Activated gamma-delta T cell treated with Interleukin-2 at 50 U/mL for 16 hours (primary cell): ENCODE results near the gene SYNE1.

Source experiments
- DNase-seq: peaks from one replicate; pipeline ENCODE4 v3.0.0-alpha.2; 2020

Gene SYNE1

DNA sequence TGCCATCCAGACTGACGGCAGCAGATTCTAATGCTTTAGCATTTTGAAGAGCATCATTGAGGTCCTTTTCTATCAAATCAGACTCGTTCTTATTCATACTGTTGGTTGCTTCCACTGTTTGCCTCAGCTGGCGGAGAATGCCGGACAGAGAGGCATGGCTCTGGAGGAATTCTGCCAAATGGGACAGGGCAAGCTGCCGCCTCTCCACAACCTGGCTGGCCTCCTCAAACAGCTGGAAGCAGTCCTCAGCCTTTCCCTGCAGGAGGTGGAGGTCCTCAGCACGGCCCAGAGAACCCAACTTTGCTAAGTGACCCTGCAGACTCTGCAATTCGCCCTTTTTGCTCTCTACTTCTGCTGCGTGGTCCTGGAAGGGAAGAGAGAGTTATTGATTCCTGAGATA, 220.5 kb downstream of the SYNE1 start:
- no peak for DNase-seq

DNA sequence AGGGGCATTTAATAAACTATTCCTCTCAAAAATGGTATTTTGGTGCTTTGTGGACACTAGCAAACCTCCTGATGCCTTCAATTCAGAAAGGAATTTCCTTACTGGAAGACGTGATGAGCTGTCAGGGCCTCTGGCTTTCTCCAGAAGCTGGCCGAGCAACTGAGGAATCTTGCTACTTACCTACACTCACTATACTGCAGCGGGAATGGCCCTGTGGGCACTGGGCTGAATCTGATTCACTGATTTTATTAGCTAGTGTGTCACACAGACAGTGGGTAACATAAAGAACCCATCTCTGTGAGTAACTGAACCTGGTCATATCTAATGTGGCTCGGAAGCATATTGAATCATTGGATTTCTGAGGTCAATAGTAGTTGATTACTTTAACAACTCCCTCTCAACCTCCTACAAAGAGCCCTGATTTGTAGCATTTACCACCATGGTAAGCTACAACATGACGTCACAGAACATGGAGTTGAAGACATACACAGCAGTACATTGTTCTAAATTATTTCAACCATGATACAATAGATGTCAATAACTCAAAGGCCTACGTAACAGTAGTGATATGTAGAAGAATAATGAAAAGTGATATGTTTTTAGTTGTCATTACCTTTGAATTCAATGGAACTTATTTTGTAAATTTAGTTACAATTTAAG, 232.1 kb downstream of the SYNE1 start:
- DNase-seq = no peak

DNA sequence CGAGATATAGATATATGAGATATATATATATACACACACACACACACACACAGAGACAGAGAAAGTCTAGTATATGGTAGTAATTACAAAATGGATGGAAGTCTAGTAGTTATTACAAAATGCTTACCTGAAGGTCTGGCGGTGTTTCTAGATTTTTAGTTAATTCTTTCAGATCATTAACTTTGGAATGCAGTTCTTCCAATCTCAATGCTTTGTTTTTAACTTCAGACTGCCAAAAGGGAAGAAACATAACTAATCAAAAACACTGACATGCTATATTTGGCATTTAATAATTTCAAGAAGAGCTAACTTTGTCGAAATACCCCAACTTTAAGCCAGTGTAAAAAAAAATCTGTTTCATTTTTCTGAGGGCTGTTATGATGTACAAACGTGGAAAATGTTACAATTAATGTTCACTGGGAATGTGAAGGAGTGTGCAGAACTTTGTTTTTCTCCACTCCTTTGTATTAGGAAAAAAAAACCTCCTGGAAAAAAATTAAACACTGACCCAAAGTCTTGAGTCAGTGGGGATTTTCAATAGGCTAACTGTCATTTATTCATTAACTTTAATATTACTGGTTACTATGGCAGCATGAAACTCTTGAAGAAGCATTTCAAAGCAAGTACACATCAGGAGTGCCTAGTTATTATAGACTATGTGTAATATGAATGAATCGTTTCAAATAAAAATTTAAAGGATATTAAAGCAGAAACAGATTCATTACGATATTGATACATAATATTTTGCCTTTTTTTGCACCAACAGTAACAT, 232.9 kb downstream of the SYNE1 start:
- no peak for DNase-seq

DNA sequence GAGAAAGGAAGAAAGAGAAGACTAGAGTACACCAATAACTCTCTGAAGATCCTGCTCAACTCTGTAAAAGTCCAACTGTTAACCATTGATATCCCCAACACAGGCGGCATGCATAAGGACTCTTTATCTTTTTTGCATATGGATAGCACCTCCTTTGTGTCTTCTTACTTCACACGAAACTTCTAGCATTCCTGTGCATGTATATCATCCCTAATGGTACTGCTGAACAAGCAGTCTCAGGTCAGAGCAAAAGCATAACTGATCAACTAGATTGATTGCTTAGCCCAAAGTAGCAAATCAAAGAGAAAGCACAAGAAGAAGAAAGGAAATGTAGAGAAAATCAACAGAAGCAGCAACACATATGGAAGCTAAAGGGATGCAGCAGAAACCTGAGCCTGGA, 234.4 kb downstream of the SYNE1 start:
- no peak for DNase-seq

DNA sequence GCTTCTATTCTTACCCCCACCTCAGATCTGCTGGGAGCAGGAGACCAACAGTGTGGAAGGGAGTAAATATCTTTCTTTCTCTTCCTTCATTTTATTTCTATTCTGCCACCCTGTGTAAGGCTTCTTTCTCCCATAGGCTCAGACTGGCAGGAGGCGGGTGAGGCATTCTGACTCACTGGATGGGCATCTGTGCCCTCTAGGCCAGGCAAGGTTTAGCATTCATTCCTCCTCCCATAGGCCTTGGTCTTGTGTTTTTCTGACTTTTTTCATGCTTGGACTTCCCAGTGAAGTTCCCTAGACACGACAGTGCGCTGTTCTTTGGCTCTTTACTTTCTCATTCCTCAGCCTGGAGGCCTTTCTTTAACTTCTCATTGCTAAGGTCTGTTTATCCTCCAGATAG, 235.2 kb downstream of the SYNE1 start:
- no peak for DNase-seq

DNA sequence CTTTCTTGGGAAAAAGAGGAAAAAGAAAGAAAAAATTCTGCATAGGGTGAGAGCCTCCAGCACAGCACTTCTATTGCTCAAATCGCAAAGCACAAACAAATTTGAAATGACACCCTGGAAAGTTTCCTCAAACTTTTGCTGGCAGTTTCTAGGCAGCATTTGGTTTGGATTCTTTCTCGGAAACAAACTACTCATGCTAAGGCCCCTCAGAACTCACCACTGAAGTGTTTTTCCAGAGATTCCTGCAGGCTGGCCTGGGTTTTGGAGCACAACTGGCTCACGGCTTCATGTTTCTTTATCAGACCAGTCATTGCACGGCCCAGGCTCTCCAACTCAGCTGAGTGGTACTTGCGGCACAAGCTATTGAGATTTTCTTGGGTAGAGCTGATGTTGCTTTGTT, 237.8 kb downstream of the SYNE1 start:
- DNase-seq = no peak

DNA sequence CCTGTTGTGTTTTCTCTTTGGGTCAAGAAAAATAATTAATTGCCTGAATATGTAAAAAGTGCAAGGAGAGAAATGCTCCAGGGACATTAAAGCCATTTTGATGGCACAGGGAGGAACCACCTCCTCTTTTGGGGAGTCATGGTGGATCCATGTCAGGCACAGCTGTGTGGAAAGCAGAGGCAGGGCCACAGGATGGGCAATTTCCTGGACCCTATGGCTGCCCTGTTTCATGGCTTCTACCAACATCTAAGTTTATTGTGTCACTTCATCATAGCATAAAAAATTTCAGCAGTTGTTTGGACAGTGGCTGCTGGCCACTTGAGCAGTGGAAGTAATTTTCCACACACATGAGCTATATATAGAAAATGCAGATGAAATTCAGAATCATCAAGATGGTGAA, 238.2 kb downstream of the SYNE1 start:
- DNase-seq = no peak

DNA sequence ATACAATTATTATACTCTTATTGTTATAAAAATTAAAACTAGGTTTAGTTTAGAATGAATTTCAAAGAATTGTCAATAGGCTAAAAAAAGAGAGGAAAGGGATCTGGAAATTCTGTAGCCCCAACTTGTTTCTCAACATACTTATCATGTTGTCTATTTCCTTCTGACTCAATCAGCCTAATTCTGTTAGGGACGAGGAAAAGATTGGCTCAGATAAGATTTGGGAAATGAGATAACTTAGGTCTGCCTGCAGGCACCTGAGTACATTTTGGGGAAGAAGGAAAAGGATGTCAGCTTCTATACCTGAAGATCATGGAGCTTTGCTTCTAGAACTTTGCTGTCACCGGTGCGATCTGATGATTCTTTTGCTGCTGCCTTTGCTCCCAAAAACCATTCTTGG, 238.8 kb downstream of the SYNE1 start:
- DNase-seq = no peak

DNA sequence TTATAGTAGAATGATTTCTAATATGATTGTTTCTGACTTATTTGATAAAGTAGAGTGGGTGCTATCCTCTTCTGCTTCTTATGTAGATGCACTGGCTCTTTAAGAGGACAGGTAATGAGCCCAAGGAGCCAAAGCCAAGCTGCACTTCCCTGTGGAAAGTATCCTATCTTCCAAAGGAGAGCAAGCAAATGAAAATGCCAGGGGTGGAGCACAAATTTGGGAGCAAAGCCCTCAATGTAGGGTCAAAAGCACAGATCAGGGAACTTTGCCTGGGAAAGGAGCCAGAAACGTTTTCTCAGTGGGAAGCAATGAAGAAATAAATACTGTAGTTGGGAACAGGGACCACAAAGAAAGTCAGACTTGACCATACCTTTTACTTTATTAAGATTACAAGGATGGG, 242.9 kb downstream of the SYNE1 start:
- no peak for DNase-seq

DNA sequence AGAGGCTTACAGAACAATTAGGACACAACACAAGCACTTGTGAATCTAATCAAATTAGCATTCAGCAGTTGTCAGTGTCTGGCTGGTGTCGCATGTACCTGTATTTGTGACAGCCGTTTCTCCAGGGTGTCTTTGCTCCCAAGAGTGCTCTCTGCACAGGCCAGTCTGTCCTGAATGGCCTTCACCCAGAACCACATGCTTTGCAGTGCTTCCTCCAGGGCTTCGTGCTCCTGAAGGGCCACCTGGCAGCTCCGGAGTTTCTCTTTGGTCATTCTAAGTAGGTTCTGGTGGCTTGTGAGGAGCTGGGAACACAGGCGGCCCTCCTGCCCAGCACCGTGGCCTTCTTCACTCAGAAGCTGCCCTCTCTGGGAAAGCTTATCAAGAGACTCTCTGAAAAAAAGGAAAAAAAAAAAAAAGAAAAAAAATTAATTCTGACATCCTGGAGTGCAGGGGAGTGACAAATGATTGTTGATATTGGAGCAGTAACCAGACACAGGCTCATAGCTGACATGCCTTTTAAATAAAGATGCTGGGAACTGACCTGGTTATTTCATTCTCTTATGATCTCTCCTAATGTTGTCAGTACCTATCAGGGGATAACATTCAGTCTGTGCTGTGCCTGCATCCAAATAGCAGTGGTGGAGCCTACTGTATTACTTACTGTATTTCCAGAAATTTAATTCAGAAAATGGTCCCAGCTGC, 245.8 kb downstream of the SYNE1 start:
- DNase-seq = no peak

DNA sequence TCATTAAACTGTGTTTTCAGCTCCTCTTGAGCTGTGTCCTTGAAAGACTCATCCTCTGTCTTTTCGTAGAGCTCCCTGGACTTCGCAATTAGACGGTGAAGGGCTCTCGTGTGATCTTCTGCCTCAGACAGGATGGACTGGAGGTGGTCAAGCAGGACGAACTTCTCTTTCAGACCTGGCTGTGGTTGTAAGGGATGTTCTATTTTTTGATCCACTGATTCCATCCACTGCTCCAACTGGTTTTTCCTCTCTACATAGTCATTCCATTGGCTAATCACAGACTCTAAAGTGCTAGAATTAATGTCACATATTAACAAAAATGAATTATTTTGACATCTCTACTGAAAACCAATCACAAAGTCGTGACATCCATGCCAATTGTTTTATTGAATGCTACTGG, 250.1 kb downstream of the SYNE1 start:
- no peak for DNase-seq

DNA sequence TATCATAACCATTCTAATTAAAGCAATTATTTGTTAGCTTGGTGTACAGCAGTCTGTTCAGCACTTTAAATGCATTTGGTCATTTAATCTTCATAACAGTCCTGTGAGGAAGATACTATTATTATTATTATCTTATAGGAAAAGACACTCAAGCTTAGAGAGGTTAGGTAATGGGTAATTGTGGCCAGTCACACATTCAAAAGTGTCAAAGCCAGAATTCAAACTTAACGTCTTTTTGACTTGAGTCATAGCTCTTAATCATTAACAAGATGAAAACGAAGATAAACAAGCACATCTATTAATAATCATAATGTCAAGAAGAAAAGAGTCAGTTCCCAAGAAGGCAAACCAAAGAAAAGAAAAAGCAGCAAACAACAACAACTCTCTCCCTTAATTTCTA, 251.0 kb downstream of the SYNE1 start:
- DNase-seq = no peak

DNA sequence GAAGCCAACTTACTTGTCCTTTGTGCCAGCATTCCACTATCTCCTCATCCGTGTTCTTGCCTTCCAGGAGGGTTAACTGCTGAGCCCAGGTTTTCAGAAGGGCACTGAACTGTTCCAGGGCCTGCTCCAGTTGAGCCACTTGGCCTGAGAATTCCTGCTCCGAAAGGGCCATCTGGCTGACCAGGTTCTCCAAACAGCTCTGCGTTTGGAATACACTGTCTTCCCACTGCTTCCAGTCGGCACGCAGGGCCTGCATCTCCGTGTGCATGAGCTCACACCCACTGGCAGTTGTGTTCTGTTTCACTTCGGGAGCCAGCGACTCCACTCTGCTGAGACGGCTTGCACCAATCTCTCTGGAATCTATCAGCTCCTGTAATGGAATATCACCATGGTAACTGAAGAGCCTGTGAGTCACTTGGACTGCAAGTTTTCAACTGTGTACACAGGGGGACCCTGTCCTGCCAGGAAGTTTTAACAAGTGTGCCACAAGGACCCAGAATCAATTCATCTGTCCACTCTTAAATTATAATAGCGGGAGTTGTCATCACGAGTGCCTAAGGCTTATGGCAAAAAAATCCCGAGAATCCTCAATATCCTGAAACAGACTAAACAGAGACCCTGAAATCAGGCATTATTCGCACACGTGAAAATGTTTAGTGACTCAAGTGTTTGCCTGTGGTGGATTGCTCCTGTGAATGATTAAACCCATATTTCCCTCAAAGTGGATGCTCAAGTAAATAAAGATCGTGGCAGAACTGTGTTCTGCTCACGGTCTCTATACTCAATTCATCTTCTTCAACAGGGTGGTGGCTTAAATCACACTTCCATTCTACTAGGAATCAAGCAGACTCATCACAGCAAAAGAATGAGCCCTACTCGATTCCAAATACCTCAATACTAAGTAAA, 255.9 kb downstream of the SYNE1 start:
- no peak for DNase-seq

DNA sequence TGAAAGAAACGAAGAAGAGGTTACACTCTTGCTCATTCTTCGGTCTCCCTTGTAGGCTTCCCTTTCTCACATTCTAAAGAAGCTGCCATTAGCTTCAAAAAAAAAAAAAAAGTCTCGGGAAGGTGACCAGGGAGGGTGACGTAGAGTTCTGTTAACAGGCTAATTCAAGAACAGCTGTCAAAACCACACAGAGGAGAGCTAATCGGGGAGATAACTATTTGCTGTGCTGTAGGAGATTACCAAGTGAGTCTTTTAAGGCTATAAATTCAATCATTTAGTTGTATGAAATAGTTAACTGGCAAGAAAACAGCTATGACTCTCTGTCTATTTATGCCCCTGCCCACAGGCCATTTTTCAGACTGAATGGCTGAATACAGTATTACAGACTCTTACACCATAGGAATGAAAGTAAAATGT, 256.8 kb downstream of the SYNE1 start:
- DNase-seq = no peak

DNA sequence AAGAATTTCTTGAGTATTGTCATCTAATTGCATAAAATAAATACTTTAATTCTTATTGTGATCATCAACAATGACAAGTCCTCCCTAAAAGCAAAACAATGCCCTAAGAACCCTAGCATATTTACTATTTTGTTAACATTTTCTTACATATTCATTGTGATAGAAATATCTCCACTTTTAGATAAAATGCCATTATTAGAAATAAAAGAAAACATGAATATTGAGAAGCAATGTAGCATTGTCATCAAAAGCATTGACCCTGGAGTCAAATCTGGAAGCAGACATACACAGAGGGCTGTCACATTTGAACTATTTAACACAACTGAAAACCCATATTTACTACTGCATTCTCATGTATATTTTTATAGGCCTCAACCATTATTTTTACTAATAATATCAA, 257.7 kb downstream of the SYNE1 start:
- no peak for DNase-seq

DNA sequence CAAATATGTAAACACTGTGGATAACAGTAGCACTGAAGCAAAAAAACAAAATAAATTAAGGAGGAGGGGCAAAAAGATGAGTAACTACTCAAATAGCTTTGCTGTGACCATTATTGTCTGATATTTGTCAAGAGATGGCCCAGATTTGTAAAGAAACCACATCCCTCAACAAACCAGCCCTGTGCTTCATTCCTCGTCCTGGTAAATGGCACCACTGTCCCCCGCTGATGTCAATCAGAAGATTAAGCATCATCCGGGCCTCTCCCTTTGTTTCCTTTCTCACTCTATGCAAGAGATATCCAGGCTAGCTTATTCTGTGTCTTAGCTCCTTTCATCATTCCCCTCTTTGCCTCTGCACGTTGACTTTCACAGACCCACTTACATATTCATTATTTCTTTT, 259.0 kb downstream of the SYNE1 start:
- no peak for DNase-seq

DNA sequence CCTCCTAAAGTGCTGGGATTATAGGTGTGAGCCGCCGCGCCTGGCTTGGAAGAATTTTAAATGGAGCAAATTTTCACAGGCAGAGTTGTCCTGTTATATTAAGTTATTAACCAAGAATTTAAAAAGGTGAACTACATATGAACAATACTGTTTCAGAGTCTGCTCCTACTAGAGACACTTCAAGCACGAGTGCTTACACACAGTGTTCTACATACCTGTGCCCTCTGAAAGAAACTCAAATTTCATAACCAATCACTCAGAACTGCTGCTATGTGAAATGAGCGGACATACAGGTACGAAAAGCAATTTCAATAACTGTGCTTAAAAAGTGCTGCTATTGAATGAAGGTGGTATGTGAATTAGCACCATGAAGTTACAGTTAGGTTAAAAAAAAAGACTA, 262.0 kb downstream of the SYNE1 start:
- DNase-seq = no peak

DNA sequence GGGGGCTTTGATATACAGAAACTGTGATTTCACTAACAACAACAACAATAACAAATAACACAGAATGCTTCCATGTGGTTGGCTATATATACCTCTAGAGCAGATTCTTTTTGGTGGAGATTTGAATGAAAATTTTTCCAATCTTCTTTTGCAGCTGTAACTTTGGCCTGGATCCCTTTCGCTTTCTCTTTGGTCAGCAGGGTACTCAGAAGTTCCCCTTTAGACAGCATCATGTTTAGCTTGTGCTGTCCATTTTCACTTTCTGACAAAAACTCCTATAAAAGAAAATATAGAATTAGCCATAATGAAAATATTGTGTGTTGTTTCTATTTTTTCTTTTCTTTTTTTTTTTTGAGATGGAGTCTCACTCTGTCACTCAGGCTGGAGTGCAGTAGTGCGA, 264.2 kb downstream of the SYNE1 start:
- DNase-seq = no peak

DNA sequence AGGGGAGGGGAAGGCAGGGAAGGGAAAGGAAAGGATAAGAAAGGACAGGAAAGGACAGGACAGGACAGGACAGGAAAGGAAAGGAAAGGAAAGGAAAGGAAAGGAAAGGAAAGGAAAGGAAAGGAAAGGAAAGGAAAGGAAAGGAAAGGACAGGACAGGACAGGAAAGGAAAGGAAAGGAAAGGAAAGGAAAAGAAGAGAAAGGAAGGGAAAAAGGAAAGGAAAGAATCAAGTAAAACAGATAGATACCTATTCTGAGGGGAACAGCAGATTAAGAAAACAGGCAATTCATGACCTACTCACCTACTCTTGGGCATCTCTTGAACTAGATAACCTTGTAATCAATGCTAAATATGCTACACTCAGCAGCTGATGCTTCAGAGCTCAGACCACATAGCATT, 265.4 kb downstream of the SYNE1 start:
- DNase-seq = no peak

DNA sequence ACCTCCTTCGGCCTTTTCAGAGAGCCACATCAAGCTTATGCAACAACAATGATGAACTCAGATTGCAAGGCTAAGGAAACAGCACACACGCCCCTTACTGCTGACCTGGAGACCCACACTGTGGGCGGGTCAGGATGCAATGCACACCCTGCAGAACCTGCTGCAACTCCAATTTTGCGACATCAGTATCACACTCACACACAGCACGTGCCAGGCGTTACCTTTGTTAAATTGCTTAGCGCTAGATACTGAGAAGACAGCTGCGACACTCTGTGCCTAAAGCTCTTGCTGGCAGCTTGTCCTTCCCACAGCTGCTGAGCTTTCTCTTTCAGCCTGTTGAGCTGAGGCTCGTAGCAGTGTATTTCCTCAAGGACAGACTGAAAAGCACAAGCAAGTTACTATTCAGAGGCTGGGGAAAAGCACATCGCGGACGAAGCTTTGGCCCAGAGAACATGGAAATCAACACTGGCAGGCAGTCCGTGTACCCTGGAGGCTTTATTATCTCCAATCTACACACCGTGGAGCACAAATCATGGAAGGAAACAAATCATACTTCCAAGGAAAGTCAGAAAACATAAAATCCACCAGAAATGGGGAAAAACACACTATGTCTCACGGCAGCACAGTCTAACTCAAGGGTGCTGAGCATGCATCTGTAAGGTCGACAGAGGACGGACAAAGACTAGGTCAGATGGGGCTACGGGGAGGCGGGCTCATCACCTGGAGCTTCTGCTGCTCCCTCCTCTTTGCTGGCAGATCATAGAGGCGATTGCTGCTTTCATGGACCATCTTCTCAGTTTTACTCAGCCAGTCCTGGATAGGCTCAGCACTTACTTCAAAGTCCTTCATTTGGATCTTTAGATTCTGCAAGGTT, 268.2 kb downstream of the SYNE1 start:
- DNase-seq = no peak

DNA sequence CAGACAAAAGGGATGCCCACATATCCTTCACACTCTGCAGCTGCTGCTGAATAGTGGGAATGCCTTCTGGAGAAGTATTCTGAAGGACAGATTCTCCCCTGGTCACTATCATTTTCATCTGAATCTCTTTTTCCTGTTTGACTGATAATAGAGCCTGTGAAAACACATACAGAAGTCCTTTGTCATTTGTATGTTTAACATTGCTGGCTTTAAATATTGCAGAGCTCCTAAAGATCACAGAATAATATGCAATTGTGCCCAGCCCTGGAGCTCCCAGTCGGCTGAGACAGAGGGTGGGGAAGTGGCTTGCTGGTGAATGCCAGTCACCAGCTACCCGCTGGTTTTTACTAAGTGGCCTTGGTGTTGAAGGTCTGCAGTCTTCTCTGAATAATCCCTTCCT, 272.3 kb downstream of the SYNE1 start:
- DNase-seq = no peak

DNA sequence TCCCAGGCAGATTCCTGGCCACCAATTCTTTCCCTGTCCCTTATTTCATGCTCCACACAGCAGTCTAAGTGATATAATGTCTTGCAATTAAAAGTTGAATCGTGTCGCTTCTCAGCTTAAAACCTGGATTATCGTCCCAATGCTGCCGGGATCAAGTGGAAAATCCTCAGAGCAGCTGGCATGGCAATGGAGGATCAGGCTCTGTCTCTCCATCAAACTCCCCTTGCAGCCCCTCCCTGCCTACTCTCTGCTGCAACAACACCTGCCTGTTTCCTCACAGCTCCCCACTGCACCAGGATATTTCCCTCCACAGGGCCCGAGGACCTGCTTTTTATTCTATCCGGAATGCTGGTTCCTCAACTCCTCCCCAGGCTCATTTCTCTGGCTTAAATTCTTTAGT, 277.1 kb downstream of the SYNE1 start:
- no peak for DNase-seq
